Endodermal cell (in vitro differentiated cells): ENCODE data around the gene STON2. TPM values are rescaled to one million over a fixed set of nuclear protein-coding genes. Genes with fewer than 3 reads are reported as not detected.

ENCODE experiments used
- DNase-seq: peaks from one replicate; pipeline ENCODE4 v3.0.0-alpha.2; 2017
- H3K27ac ChIP-seq: 2 replicates; pipeline ENCODE4 v1.5.1; 2013; ENCODE audit warnings: mild to moderate bottlenecking, low read depth, low read length, moderate library complexity
- H3K27me3 ChIP-seq: 2 replicates; pipeline ENCODE4 v1.6.1; 2013; ENCODE audit warnings: mild to moderate bottlenecking, low read length, moderate library complexity; ENCODE audit not compliant: insufficient read depth, control insufficient read depth, poor library complexity, severe bottlenecking
- H3K36me3 ChIP-seq: 2 replicates; pipeline ENCODE4 v1.7.0; 2013; ENCODE audit warnings: mild to moderate bottlenecking, low read length, moderate library complexity; ENCODE audit not compliant: control insufficient read depth, insufficient read depth
- H3K4me1 ChIP-seq: one replicate; pipeline ENCODE4 v1.7.0; 2013; ENCODE audit warnings: low read length; ENCODE audit not compliant: control insufficient read depth, insufficient read depth
- H3K4me3 ChIP-seq: 2 replicates; pipeline ENCODE4 v1.5.1; 2013; ENCODE audit warnings: mild to moderate bottlenecking, low read length, moderate library complexity
- H3K9ac ChIP-seq: 2 replicates; pipeline ENCODE4 v1.6.1; 2013; ENCODE audit warnings: mild to moderate bottlenecking, low read length, moderate library complexity; ENCODE audit not compliant: poor library complexity, severe bottlenecking; ENCODE audit errors: extremely low read depth
- H3K9me3 ChIP-seq: 2 replicates; pipeline ENCODE4 v1.6.1; 2013; ENCODE audit warnings: mild to moderate bottlenecking, low read length, moderate library complexity; ENCODE audit not compliant: control insufficient read depth
- H3K27ac Mint-ChIP-seq: 2 replicates; pipeline ENCODE4 v1.8.0; 2020; ENCODE audit warnings: mixed read lengths
- H3K27me3 Mint-ChIP-seq: 2 replicates; pipeline ENCODE4 v1.8.0; 2021; ENCODE audit warnings: mild to moderate bottlenecking, mixed read lengths; ENCODE audit not compliant: insufficient read depth
- H3K36me3 Mint-ChIP-seq: 2 replicates; pipeline ENCODE4 v1.8.0; 2020; ENCODE audit warnings: low read depth, mixed read lengths
- H3K4me1 Mint-ChIP-seq: 2 replicates; pipeline ENCODE4 v1.8.0; 2020; ENCODE audit warnings: mixed read lengths
- H3K4me3 Mint-ChIP-seq: 2 replicates; pipeline ENCODE4 v1.8.0; 2020; ENCODE audit warnings: mild to moderate bottlenecking, moderate library complexity, mixed read lengths
- H3K9me3 Mint-ChIP-seq: 2 replicates; pipeline ENCODE4 v1.8.0; 2020; ENCODE audit warnings: mild to moderate bottlenecking, mixed read lengths
- CTCF ChIP-seq: fragments of 200-600 bp; sonication (generic); conservative IDR thresholded peaks from 2 replicates; pipeline ENCODE4 v1.5.0; 2021; ENCODE audit warnings: antibody characterized with exemption, mild to moderate bottlenecking
- WGBS, 2 experiments: methylation state at CpG; one replicate each; pipeline versions ENCODE4 v1.1.5 to v1.1.7; 2013; ENCODE audit warnings: missing lambda C conversion rate in 2 of 2, mixed read lengths in 1 of 2; ENCODE audit not compliant: insufficient coverage in 1 of 2, insufficient read length in 1 of 2; 5-methylcytosine and 5-hydroxymethylcytosine counted together
- total RNA-seq, 2 donors: library from RNA; stranded (reverse); fragmentation: NEBNext Ultra II Directional in 1 of 2; extraction: Animal tissue kit (Norgen Biotek cat#: 25700) in 1 of 2; gene quantifications; 2 replicates in 1 of 2; 3 replicates in 1 of 2; pipeline ENCODE4 v1.2.1, GENCODE V29; 2021

The STON2 gene
- total RNA-seq, 2 donors from 2014 or later: 37.2 to 43.9 TPM

GRCh38 chr14:81343701-81344100 lies 56.4 kb downstream of the STON2 start:
- Mint-ChIP-seq H3K9me3 (no peaks in the 10 kb centered on the region), H3K27ac (no peak overlapping the region), H3K4me3 (no peak overlapping the region), H3K27me3 (no peaks in the 10 kb centered on the region), H3K36me3 (no peaks in the 10 kb centered on the region), H3K4me1 (peaks cover 5% of the 10 kb centered on the region)
- Histone ChIP-seq H3K36me3 (no peaks in the 10 kb centered on the region), H3K4me1 (no peaks in the 10 kb centered on the region), H3K4me3 (no peak overlapping the region), H3K9me3 (no peaks in the 10 kb centered on the region), H3K27ac (no peak overlapping the region), H3K9ac (no peak overlapping the region), H3K27me3 (peaks cover under 1% of the 10 kb centered on the region)
- WGBS, 2 experiments: 93% methylated on average over 2 of the region's 2 CpGs; no CpG with 5 or more reads in 1 of the 2 experiments
- TF ChIP-seq CTCF: no peak
- DNase-seq: no peak

GRCh38 chr14:81342850-81343580 lies 57.1 kb downstream of the STON2 start:
- DNase-seq: no peak
- Mint-ChIP-seq H3K27me3 (no peaks in the 10 kb centered on the region), H3K36me3 (no peaks in the 10 kb centered on the region), H3K4me1 (peaks cover 3% of the 10 kb centered on the region), H3K27ac (no peak overlapping the region), H3K9me3 (no peaks in the 10 kb centered on the region), H3K4me3 (no peak overlapping the region)
- WGBS, 2 experiments: 92 to 100% methylated on average over 2 to 5 of the region's 5 CpGs
- Histone ChIP-seq H3K27me3 (peaks cover 4% of the 10 kb centered on the region), H3K27ac (no peak overlapping the region), H3K36me3 (no peaks in the 10 kb centered on the region), H3K9ac (no peak overlapping the region), H3K9me3 (no peaks in the 10 kb centered on the region), H3K4me1 (no peaks in the 10 kb centered on the region), H3K4me3 (no peak overlapping the region)
- TF ChIP-seq CTCF: no peak

GRCh38 chr14:81341781-81342180 lies 58.3 kb downstream of the STON2 start:
- Histone ChIP-seq H3K27ac (no peak overlapping the region), H3K4me3 (no peak overlapping the region), H3K9ac (no peak overlapping the region), H3K36me3 (no peaks in the 10 kb centered on the region), H3K9me3 (no peaks in the 10 kb centered on the region), H3K4me1 (no peaks in the 10 kb centered on the region), H3K27me3 (peaks cover 4% of the 10 kb centered on the region)
- Mint-ChIP-seq H3K27ac (no peak overlapping the region), H3K27me3 (no peaks in the 10 kb centered on the region), H3K4me3 (no peak overlapping the region), H3K9me3 (no peaks in the 10 kb centered on the region), H3K4me1 (no peaks in the 10 kb centered on the region), H3K36me3 (no peaks in the 10 kb centered on the region)
- no peak for TF ChIP-seq CTCF
- 96 to 100% methylated on average over 2 to 3 of the region's 3 CpGs for WGBS, 2 experiments
- no peak for DNase-seq
